GM12801 (cell line): ENCODE data around the gene HOXA1.

Experiments
- TF ChIP-seq, protein P1 (sequence below): IDR thresholded peaks from one replicate; pipeline ENCODE4 v1.5.1; 2011; ENCODE audit warnings: control low read depth; ENCODE audit not compliant: insufficient read length; ENCODE audit errors: extremely low read depth

HOXA1 gene

DNA sequence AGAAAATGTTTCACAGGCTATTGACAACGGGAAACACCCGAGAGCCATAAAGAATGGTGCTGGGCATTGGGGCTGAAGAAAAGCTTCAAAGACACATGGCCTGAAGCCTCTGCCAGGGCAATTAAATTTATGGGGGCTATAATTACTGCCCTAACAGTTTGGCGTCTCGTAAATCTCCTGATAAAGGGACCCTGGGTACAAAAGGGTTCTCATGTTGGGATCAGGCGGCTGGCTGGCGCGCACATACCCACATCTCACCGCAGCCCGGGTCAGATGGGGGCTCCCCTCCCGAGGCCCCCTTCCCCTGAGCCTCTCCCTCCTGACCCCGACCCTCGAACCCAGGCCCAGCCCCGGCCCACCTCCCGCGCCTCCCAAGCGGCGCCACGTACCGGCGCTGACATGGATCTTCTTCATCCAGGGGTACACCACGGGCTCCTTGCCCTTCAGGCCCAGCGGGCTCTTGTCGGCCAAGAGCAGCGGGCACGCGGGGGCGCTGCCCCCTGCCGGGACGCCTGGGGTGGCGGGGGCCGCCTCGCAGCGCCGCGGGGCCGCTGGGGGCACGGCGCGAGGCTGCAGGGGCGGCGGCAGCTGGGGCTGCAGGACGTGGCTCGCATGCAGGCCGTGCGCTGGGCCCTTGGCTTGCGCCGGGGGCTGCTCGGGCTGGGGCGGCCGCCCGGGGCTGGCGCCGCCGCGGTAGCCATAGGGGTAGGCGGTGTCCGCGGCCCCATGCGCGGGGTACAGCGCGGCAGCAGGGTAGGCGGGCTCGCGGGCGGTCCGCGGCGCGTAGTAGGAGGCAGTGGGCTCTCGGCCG is 34.1 kb upstream of the HOXA1 start:
- TF ChIP-seq, protein P1, sequence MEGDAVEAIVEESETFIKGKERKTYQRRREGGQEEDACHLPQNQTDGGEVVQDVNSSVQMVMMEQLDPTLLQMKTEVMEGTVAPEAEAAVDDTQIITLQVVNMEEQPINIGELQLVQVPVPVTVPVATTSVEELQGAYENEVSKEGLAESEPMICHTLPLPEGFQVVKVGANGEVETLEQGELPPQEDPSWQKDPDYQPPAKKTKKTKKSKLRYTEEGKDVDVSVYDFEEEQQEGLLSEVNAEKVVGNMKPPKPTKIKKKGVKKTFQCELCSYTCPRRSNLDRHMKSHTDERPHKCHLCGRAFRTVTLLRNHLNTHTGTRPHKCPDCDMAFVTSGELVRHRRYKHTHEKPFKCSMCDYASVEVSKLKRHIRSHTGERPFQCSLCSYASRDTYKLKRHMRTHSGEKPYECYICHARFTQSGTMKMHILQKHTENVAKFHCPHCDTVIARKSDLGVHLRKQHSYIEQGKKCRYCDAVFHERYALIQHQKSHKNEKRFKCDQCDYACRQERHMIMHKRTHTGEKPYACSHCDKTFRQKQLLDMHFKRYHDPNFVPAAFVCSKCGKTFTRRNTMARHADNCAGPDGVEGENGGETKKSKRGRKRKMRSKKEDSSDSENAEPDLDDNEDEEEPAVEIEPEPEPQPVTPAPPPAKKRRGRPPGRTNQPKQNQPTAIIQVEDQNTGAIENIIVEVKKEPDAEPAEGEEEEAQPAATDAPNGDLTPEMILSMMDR: no peak

DNA sequence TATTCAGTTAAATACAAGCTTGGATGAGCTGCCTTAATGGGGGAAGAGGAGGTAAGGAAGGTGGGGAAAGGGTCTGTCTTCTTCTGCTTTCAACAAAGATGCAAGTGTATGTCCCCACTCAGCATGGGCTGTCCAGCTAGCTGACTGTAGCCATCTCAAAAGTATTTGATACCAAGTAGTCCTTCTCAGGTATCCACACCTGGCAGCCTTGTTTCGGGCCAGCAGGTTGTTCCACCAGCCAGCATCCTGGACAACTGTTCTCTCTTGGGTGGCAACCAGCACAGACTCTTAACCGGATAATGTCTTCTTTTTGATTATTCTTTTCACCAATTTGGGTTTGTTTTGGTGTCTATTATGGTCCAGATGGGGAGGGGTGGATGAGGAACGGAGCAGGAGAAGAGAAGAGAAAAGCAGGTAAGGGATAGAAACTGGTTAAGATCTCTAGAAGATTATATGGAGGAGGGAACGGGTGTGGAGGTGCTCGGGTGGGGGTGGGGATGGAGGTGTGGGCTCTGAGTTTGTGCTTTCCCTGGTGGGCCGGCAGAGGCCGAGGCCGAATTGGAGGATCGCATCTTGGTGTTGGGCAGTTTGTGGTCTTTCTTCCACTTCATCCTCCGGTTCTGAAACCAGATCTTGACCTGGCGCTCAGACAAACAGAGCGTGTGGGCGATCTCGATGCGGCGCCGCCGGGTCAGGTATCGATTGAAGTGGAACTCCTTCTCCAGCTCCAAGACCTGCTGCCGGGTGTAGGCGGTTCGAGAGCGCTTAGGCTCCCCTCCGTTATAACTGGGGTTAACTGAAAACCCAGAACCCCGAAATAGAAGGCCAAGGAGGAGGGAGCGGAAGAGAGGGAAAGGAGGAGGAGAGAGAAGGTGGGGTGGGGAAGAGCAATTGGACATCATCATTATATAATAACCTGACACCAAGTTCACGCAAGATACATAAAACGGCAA is 33.3 kb upstream of the HOXA1 start:
- TF ChIP-seq, protein P1: no peak

DNA sequence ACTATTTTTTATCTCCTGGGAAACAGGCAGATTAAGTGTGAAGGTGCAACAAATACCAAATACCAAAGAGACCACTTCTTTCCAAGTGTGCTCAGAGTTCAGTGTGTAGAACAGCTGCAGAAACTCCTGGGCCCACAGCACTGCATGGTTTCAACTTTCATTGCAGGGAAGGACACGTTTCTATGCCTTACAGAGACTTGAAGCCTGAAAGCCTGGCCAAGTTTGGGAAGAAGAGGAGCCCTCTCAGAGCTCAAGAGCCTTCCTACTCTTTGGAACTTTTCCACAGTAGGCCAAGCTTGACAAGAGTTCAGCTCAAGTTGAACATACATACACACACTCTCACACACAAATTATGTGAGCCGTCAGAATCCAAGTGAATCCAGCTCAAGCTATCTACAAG is 32.2 kb upstream of the HOXA1 start:
- TF ChIP-seq, protein P1: no peak

DNA sequence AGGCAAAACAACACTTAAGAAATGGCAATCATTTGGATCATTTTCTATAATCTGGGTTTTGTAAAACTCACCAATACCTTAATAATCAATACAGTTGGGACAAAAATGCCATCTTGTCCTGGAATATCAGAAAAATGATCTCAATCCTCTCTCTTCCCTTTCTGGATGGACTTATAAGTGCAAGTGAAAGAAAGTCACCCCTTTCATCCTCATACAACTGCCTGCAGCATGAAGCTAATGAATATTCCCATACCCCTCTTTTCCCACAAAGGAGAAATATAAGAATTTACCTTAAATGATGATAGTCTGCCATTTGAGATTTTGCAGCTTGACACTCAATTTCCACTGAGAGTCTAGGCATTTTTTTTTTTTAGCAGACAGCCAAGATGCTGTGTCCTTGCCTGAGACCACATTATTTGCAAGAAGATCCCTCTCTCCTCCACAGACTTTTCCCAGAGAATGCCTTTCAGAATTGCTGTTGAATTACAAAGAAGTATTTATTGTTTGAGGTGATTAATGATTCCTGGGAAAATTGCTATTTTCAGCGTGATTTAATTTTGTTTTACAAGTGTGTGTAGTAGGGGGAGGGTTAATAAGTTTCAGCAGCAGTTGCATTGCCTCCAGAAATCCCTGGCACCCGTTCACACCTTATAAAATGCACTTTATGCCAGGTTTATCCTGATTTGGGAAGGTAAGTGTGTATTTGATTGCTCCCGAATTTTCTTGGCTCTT is 31.0 kb upstream of the HOXA1 start:
- TF ChIP-seq, protein P1: no peak

DNA sequence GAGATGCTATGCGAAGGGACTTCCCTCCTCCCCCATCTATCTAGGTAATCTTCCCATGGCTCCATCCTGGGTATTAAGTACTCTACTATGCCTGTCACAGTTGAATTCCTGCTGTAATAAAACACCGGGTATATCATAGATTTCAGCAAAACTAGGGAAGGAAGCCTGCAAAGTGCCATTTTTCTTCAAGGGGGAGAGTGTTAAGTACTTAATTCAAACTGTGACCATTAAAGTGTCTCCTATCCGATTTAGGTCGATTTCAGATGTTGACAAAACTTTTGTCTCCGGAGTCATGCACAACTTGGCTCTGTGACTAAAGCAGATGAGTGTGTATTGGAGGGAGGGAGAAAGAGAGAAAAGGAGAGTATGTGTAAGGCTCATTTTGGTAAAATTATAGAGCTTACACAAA is 30.2 kb upstream of the HOXA1 start:
- TF ChIP-seq, protein P1: no peak

DNA sequence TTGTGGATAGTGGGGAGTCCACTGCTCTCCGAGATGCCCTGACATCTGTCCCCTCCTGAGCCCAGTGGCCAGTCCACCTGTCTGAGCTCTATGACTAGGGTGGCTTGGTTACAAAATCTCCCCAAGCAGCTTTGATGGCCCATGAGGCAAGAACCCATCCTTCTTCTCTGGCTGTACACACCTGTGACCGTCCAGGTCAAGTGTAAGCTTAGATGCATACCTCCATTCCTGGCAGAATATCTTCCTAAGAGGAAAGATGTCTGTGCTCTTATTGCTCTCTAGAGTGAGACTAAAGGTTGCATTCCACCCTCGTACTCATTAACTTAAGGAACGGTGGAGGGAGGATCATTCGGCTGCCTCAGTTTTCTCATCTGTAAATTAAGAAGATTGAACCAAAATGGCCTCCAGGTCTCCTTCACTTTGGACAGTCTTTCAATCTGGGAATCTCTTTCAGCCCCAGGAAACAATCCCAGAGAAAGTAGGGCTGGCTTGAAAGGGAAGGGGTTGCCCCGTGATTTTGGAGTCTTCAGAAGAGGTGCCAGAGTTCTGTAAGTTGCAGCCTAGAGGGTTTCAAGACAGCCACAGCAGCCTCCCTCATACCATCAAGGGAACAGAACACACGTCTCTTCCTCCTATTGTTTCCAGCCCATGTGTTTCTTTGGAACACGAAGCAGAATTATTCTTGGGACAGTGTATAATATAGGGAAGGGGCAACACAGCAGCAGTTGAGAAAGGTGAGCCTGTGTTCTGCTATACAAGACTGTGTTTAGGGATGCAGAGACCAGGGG is 29.3 kb upstream of the HOXA1 start:
- TF ChIP-seq, protein P1: no peak
